ENCODE results near the gene SLC6A13. TPM values are rescaled to one million over a fixed set of nuclear protein-coding genes. Genes with fewer than 3 reads are reported as not detected.
A peak's percentile ranks its signal among the peaks of the same experiment; 100 is the strongest.

Gene SLC6A13
- total and polyA plus RNA-seq, 8 donors, result not detected

DNA sequence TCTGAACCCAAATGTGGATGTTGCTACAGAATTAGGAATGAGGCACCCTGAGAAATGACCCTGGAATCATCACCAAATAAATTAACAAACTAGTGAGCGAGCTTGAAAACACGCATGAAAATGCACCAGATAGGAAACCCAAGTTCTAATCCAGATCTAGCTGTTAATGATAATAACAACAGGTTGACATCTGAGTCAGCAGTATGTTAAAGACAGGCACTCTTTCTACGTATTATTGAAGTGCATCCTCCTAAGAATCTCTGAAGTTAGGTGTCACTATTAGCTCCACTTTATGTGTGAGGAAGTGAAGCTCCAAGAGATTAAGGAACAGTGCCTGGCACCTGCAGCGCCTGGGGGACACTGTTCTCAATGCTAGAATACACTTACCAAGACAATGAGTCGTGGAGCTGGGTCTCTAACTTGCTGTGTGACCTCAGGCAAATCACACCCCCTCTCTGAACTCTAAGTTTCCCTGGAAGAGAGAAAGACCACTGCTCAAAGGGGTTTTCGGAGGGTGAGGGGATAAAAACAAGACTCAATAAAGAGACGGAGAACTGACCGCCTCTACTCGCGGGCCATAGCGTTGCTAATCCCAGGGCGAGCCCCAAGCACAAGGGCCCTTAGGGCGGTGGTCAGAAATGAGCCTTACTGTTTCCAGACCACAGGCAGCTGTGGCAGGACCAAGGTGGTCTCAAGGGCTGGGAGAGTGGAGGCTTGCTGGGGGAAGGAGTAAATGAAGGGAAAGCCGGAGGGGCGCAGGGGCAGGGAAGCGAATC, 50.8 kb downstream of the SLC6A13 start:
- Histone ChIP-seq H3K27ac (peak overlapping the region in 1 of 5 donors; percentile 24), H3K27me3 (peaks cover 0 to 80% (median 14%) of the 10 kb centered on the region in 3 donors), H3K4me1 (peaks cover 0 to 28% (median 17%) of the 10 kb centered on the region in 4 donors), H3K4me3 (no peak overlapping the region), H3K36me3 (no peaks in the 10 kb centered on the region), H3K9me3 (no peaks in the 10 kb centered on the region)
- DNase-seq, result no peak
- TF ChIP-seq, protein P1, sequence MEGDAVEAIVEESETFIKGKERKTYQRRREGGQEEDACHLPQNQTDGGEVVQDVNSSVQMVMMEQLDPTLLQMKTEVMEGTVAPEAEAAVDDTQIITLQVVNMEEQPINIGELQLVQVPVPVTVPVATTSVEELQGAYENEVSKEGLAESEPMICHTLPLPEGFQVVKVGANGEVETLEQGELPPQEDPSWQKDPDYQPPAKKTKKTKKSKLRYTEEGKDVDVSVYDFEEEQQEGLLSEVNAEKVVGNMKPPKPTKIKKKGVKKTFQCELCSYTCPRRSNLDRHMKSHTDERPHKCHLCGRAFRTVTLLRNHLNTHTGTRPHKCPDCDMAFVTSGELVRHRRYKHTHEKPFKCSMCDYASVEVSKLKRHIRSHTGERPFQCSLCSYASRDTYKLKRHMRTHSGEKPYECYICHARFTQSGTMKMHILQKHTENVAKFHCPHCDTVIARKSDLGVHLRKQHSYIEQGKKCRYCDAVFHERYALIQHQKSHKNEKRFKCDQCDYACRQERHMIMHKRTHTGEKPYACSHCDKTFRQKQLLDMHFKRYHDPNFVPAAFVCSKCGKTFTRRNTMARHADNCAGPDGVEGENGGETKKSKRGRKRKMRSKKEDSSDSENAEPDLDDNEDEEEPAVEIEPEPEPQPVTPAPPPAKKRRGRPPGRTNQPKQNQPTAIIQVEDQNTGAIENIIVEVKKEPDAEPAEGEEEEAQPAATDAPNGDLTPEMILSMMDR (IDR thresholded peaks at IDR 0.05), result no peak
- TF ChIP-seq POLR2AphosphoS5 (IDR thresholded peaks at IDR 0.05), result no peak
- no peak for TF ChIP-seq POLR2A (IDR thresholded peaks at IDR 0.05)
- TF ChIP-seq EP300 (IDR thresholded peaks at IDR 0.05), result no peak
- 89 to 96% (median 89%) methylated on average over 16 of the region's 16 CpGs for WGBS, 5 donors
- intact Hi-C loops (cut with DNase I; ENCODE audit: low total_unique reads), result no loop called here

DNA sequence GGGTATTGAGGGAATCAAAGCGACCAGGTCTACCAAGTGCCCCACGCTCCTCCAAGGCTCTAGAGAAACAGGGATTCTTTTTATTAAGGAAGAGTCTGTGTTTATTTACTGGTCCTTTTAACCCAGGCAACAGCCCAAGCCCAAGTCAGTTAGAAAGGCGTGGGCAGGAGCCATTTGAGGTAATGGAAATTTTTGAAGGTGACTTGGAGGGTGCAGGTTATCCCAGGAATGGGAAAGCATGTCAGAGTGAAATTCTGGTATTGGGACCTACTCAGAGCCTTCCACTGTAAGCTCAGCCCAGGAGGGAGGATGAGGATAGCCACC, 51.5 kb downstream of the SLC6A13 start:
- intact Hi-C loops (cut with DNase I; ENCODE audit: low total_unique reads), result no loop called here
- Histone ChIP-seq H3K9me3 (no peaks in the 10 kb centered on the region), H3K4me1 (peaks cover 0 to 28% (median 17%) of the 10 kb centered on the region in 4 donors), H3K27ac (peak overlapping the region in 1 of 5 donors; percentile 57), H3K4me3 (no peak overlapping the region), H3K27me3 (peaks cover 4 to 86% (median 14%) of the 10 kb centered on the region in 3 donors), H3K36me3 (no peaks in the 10 kb centered on the region)
- no peak for TF ChIP-seq POLR2AphosphoS5 (IDR thresholded peaks at IDR 0.05)
- no peak for TF ChIP-seq EP300 (IDR thresholded peaks at IDR 0.05)
- TF ChIP-seq, protein P1 (IDR thresholded peaks at IDR 0.05), result no peak
- no peak for TF ChIP-seq POLR2A (IDR thresholded peaks at IDR 0.05)
- no peak for DNase-seq
- 53 to 78% (median 69%) methylated on average over 3 of the region's 3 CpGs for WGBS, 5 donors

DNA sequence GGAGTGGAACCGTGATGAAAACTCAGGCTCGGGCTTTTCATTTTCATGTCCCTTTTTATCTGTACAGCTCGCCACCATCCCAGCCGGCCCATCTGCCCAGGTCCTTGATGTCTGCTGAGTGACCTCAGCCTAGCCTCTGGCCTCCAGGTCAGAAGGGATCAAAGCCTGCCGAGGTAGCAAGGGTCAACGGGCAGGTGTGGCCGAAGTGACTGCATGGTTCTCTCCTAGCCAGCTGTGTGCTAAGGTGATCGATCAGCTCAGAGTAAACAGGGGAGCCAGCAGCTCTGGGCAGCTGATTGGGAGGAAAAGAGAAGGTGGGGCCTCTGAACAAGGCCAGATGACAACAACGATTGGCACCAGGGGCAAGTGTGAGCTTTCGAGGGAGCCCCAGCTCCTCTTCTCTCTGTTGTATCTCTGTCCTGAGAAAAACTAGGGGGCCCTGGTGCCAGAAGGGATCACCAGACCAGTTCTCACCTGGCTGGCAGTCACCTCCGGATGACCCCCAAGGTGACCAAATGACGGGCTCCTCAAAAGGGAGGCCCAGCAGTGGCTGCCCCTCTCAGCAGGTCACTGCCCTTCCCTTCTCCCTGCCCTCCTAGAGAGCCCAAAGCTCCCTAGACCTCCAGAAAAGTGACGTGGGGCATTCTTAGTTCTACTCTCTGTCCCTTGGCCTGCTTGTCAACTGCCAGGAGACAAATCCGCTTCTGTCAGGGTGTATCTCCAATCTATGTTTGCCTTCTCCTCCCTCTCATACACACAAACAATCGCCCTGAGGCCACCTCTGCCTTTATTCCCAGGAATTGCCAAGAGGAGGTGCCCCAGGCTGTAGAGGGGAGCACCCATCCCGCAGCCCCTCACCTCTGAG, 52.1 kb downstream of the SLC6A13 start:
- intact Hi-C loops (cut with DNase I; ENCODE audit: low total_unique reads), result no loop called here
- Histone ChIP-seq H3K9me3 (no peaks in the 10 kb centered on the region), H3K4me1 (peaks cover 0 to 28% (median 17%) of the 10 kb centered on the region in 4 donors), H3K27ac (peak overlapping the region in 1 of 5 donors; percentile 57), H3K4me3 (no peak overlapping the region), H3K27me3 (peaks cover 4 to 92% (median 14%) of the 10 kb centered on the region in 3 donors), H3K36me3 (no peaks in the 10 kb centered on the region)
- 43 to 51% (median 43%) methylated on average over 16 of the region's 16 CpGs for WGBS, 5 donors
- DNase-seq, result peak in 1 of 2 donors; percentile 33
- TF ChIP-seq, protein P1 (IDR thresholded peaks at IDR 0.05), result no peak
- TF ChIP-seq EP300 (IDR thresholded peaks at IDR 0.05) (no peak), POLR2AphosphoS5 (IDR thresholded peaks at IDR 0.05) (no peak), POLR2A (IDR thresholded peaks at IDR 0.05) (no peak)

DNA sequence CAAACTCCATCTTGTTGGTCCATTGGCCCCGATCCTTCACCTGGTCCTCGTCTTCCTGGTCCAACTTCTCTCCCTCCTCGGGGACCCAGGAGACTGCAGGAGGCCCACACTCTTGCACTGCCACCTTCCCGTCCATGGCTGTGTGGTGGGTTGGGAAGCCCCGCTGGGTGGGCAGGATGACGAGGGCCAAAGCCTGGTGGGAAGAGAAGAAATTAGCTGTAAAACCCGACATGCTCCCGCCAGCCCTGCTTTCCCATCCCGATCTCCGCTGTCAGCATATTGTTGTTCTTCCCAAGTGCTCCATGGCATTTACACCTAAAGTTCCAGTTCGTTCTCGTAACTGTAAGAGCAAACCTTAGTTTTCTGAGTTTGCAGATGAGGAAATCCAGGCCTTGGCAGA, 52.8 kb downstream of the SLC6A13 start:
- Histone ChIP-seq H3K36me3 (no peaks in the 10 kb centered on the region), H3K4me1 (peaks cover 0 to 28% (median 17%) of the 10 kb centered on the region in 4 donors), H3K27me3 (peaks cover 4 to 93% (median 19%) of the 10 kb centered on the region in 3 donors), H3K4me3 (no peak overlapping the region), H3K27ac (no peak overlapping the region), H3K9me3 (no peaks in the 10 kb centered on the region)
- intact Hi-C loops (cut with DNase I; ENCODE audit: low total_unique reads), result no loop called here
- WGBS, 5 donors, result 90 to 94% (median 91%) methylated on average over 12 of the region's 12 CpGs
- TF ChIP-seq EP300 (IDR thresholded peaks at IDR 0.05), result no peak
- TF ChIP-seq, protein P1 (IDR thresholded peaks at IDR 0.05), result no peak
- no peak for TF ChIP-seq POLR2AphosphoS5 (IDR thresholded peaks at IDR 0.05)
- TF ChIP-seq POLR2A (IDR thresholded peaks at IDR 0.05), result no peak
- no peak for DNase-seq
